SK-N-SH (cell line): ENCODE results near the gene ABLIM2. TPM values are rescaled to one million over a fixed set of nuclear protein-coding genes. Genes with fewer than 3 reads are reported as not detected.

ENCODE experiments used
- CTCF ChIA-PET: fragments of 300-600, 350-600 bp; formaldehyde crosslinking; extraction: SDS; loops from one replicate; lab custom pipeline; 2021; lab: Yijun Ruan, JAX
- POLR2A ChIA-PET: fragments of 350-600 bp; sonication (Branson Sonifier 250); formaldehyde crosslinking; extraction: SDS; loops from one replicate; lab custom pipeline; 2020; ENCODE audit warnings: antibody characterized with exemption, inconsistent platforms; lab: Yijun Ruan, JAX
- DNase-seq: peaks from one replicate; pipeline ENCODE4 v3.0.0; 2012
- H2AFZ ChIP-seq: fragments of 200-600 bp; sonication (generic); 2 replicates; pipeline ENCODE4 v1.8.1; 2016; ENCODE audit warnings: antibody characterized with exemption, mild to moderate bottlenecking, low read depth
- H3F3A ChIP-seq: fragments of 200-600 bp; sonication (generic); replicated peaks from 2 replicates; pipeline ENCODE3; 2016; ENCODE audit warnings: antibody characterized with exemption, mild to moderate bottlenecking; ENCODE audit not compliant: insufficient read depth
- H3K27ac ChIP-seq, 2 experiments: fragments of 200-500 bp in 1 of 2; fragments of 200-600 bp in 1 of 2; sonication (Bioruptor generic) in 1 of 2; sonication (generic), shearing (Covaris generic) in 1 of 2; 2 replicates each; pipeline versions ENCODE4 v1.5.1 to v1.6.1; 2014 to 2016; ENCODE audit warnings: low read depth in 2 of 2, inconsistent platforms in 1 of 2, low read length in 1 of 2, mild to moderate bottlenecking in 1 of 2, mixed read lengths in 1 of 2
- H3K27me3 ChIP-seq: fragments of 200-600 bp; sonication (generic), shearing (Covaris generic); 2 replicates; pipeline ENCODE4 v1.6.1; 2016; ENCODE audit warnings: mixed run types; ENCODE audit not compliant: insufficient read depth
- H3K36me3 ChIP-seq, 2 experiments: fragments of 200-500 bp in 1 of 2; fragments of 200-600 bp in 1 of 2; sonication (Bioruptor generic) in 1 of 2; sonication (generic) in 1 of 2; replicated peaks in 1 of 2; 2 replicates each; pipeline versions ENCODE3 to v1.5.1; 2014 to 2016; ENCODE audit warnings: low read length in 1 of 2, mild to moderate bottlenecking in 1 of 2; ENCODE audit not compliant: insufficient read depth in 2 of 2, control insufficient read depth in 1 of 2
- H3K4me1 ChIP-seq, 2 experiments: fragments of 200-500 bp in 1 of 2; fragments of 200-600 bp in 1 of 2; sonication (Bioruptor generic) in 1 of 2; sonication (generic), shearing (Covaris generic) in 1 of 2; 2 replicates each; pipeline versions ENCODE4 v1.5.1 to v1.6.1; 2014 to 2016; ENCODE audit warnings: low read depth in 1 of 2, low read length in 1 of 2, mixed run types in 1 of 2; ENCODE audit not compliant: insufficient read depth in 2 of 2, control insufficient read depth in 1 of 2
- H3K4me2 ChIP-seq: fragments of 200-600 bp; sonication (generic), shearing (Covaris generic); 2 replicates; pipeline ENCODE4 v1.6.1; 2017; ENCODE audit warnings: mixed run types
- H3K4me3 ChIP-seq, 2 experiments: fragments of 200-500 bp in 1 of 2; fragments of 200-600 bp in 1 of 2; sonication (Bioruptor generic) in 1 of 2; sonication (generic), shearing (Covaris generic) in 1 of 2; 2 replicates each; pipeline versions ENCODE4 v1.5.1 to v1.8.1; 2014 to 2016; ENCODE audit warnings: low read depth in 2 of 2, inconsistent platforms in 1 of 2, low read length in 1 of 2, mild to moderate bottlenecking in 1 of 2, mixed read lengths in 1 of 2, moderate library complexity in 1 of 2
- H3K79me2 ChIP-seq: fragments of 200-600 bp; sonication (generic); 2 replicates; pipeline ENCODE4 v1.8.1; 2017; ENCODE audit warnings: mild to moderate bottlenecking; ENCODE audit not compliant: insufficient read depth
- H3K9ac ChIP-seq: fragments of 200-600 bp; sonication (generic); 2 replicates; pipeline ENCODE4 v1.6.1; 2017; ENCODE audit warnings: mixed run types
- H3K9me2 ChIP-seq: fragments of 200-600 bp; sonication (generic); 2 replicates; pipeline ENCODE4 v1.6.1; 2017; ENCODE audit warnings: mixed run types
- H3K9me3 ChIP-seq: fragments of 200-600 bp; sonication (generic); 2 replicates; pipeline ENCODE4 v1.6.1; 2017; ENCODE audit warnings: mixed run types, mild to moderate bottlenecking, moderate library complexity
- H4K20me1 ChIP-seq: fragments of 200-600 bp; sonication (generic); 2 replicates; pipeline ENCODE4 v1.6.1; 2017; ENCODE audit warnings: mild to moderate bottlenecking, mixed run types; ENCODE audit not compliant: insufficient read depth
- CHD2 ChIP-seq: fragments of 150-350 bp; IDR thresholded peaks from 2 replicates; pipeline ENCODE4 v1.6.1; 2018; ENCODE audit warnings: low read length; ENCODE audit not compliant: partially characterized antibody
- FOSL2 ChIP-seq: IDR thresholded peaks from 2 replicates; pipeline ENCODE4 v1.4.0; 2012; ENCODE audit warnings: low read depth, mild to moderate bottlenecking, moderate library complexity, borderline replicate concordance
- GATA2 ChIP-seq: sonication (generic); formaldehyde crosslinking; IDR thresholded peaks from 2 replicates; pipeline ENCODE4 v1.5.0; 2020; ENCODE audit warnings: mild to moderate bottlenecking, missing genetic modification reagents
- MEF2A ChIP-seq: IDR thresholded peaks from 2 replicates; pipeline ENCODE4 v1.4.0; 2012; ENCODE audit warnings: low read depth, borderline replicate concordance
- MXI1 ChIP-seq: IDR thresholded peaks from 2 replicates; pipeline ENCODE4 v1.6.1; 2012; ENCODE audit warnings: mild to moderate bottlenecking, low read depth, low read length, improper control_type of control experiment
- RCOR1 ChIP-seq: fragments of 150-350 bp; IDR thresholded peaks from 2 replicates; pipeline ENCODE4 v1.6.1; 2017; ENCODE audit warnings: antibody characterized with exemption, low read length
- YY1 ChIP-seq: IDR thresholded peaks from 2 replicates; pipeline ENCODE4 v1.4.0; 2012; ENCODE audit warnings: low read depth, mild to moderate bottlenecking
- WGBS: methylation state at CpG from one replicate; pipeline ENCODE4 v1.1.6; 2017; ENCODE audit warnings: low lambda C conversion rate; 5-methylcytosine and 5-hydroxymethylcytosine counted together
- polyA plus RNA-seq, 3 experiments: library from polyadenylated mRNA; depleted of rRNA; stranded (reverse); fragments of >200 nt; gene quantifications; 2 replicates each; pipeline ENCODE4 v1.2.3, GENCODE V29; 2012
- TF ChIP-seq, protein P1 (sequence below): IDR thresholded peaks from 2 replicates; pipeline ENCODE4 v1.4.0; 2012; ENCODE audit warnings: low read depth, borderline replicate concordance
- TF ChIP-seq, protein P2 (sequence below): fragments of 150-350 bp; IDR thresholded peaks from 2 replicates; pipeline ENCODE4 v1.6.1; 2016; ENCODE audit warnings: mild to moderate bottlenecking, low read depth, low read length

The ABLIM2 gene
- polyA plus RNA-seq, 1 of the 3 experiments (the other 2 are of a cell fraction) = 0.53 TPM

- no peak overlapping the region for H2AFZ ChIP-seq
- H3K9me2 ChIP-seq = no peaks in the 10 kb centered on the region
- DNase-seq = peak; percentile 64
- H3K4me1 ChIP-seq = peaks cover 0 to 15% of the 10 kb centered on the region in 2 experiments; a peak in 1 of 4 replicates
- H3K9me3 ChIP-seq = no peaks in the 10 kb centered on the region
- ChIA-PET POLR2A (no interaction called here), CTCF (interaction anchor here (0.6 to 1.4 kb wide), 2 partner anchors 177 to 215 kb away, joined by 3 read pairs; no protein-coding TSS in a partner anchor)
- no peaks in the 10 kb centered on the region for H3K36me3 ChIP-seq
- H3K4me2 ChIP-seq = no peak overlapping the region
- no peak overlapping the region for H3K27ac ChIP-seq
- H3K9ac ChIP-seq = no peak overlapping the region
- no peaks in the 10 kb centered on the region for H3F3A ChIP-seq
- 72% methylated on average over 20 of the region's 24 CpGs for WGBS
- TF ChIP-seq, protein P1, sequence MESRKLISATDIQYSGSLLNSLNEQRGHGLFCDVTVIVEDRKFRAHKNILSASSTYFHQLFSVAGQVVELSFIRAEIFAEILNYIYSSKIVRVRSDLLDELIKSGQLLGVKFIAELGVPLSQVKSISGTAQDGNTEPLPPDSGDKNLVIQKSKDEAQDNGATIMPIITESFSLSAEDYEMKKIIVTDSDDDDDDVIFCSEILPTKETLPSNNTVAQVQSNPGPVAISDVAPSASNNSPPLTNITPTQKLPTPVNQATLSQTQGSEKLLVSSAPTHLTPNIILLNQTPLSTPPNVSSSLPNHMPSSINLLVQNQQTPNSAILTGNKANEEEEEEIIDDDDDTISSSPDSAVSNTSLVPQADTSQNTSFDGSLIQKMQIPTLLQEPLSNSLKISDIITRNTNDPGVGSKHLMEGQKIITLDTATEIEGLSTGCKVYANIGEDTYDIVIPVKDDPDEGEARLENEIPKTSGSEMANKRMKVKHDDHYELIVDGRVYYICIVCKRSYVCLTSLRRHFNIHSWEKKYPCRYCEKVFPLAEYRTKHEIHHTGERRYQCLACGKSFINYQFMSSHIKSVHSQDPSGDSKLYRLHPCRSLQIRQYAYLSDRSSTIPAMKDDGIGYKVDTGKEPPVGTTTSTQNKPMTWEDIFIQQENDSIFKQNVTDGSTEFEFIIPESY = no peak
- TF ChIP-seq FOSL2 = no peak
- no peak for TF ChIP-seq RCOR1
- TF ChIP-seq CHD2 = no peak
- TF ChIP-seq YY1 = no peak
- no peak for TF ChIP-seq MXI1
- peak; percentile 35; the same call in 1 of the 2 replicates for TF ChIP-seq GATA2 (CRISPR knock-in tag)
- TF ChIP-seq, protein P2, sequence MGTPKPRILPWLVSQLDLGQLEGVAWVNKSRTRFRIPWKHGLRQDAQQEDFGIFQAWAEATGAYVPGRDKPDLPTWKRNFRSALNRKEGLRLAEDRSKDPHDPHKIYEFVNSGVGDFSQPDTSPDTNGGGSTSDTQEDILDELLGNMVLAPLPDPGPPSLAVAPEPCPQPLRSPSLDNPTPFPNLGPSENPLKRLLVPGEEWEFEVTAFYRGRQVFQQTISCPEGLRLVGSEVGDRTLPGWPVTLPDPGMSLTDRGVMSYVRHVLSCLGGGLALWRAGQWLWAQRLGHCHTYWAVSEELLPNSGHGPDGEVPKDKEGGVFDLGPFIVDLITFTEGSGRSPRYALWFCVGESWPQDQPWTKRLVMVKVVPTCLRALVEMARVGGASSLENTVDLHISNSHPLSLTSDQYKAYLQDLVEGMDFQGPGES = no peak
- no peak overlapping the region for H3K4me3 ChIP-seq
- no peaks in the 10 kb centered on the region for H3K79me2 ChIP-seq
- no peaks in the 10 kb centered on the region for H4K20me1 ChIP-seq
- H3K27me3 ChIP-seq = peaks cover 33% of the 10 kb centered on the region
Measured at GRCh38 chr4:8019396-8020365, 138.9 kb downstream of the ABLIM2 start.

DNA sequence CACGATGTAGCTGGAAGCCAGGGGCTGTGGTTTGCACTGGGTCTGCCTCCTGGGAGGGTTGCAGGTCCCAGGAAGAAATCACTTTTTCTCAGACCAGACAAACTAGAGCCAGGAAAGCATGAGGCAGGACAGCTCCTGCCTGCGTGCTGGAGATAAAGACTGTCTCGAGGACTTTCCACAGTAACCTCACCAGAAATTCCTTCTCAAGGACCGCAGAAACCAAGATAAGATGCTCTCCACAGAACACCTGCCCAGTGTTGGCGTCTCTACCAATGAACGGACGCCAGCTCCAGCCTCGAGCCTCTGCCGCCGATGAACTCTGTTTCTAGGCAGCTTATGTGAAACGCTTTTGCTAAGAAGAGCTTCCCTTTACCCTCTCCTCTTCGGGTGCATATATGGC, 142.1 kb downstream of the ABLIM2 start:
- peaks cover 24% of the 10 kb centered on the region; the same call in 1 of the 2 replicates for H3K27me3 ChIP-seq
- CTCF ChIA-PET = interaction anchor here (0.6 to 1.8 kb wide), 10 partner anchors 9 to 394 kb away, joined by 3 to 6 read pairs (median 4); no protein-coding TSS in a partner anchor
- TF ChIP-seq, protein P1 = no peak
- TF ChIP-seq MEF2A = no peak

More for the DNA sequence above, 142.1 kb downstream of the ABLIM2 start:
- no peak overlapping the region for H3K4me3 ChIP-seq
- POLR2A ChIA-PET = no interaction called here
- no peaks in the 10 kb centered on the region for H3K9me3 ChIP-seq
- no peaks in the 10 kb centered on the region for H4K20me1 ChIP-seq
- H3K36me3 ChIP-seq = no peaks in the 10 kb centered on the region
- no peak overlapping the region for H3K27ac ChIP-seq
- H3K4me1 ChIP-seq = peaks cover 0 to 19% of the 10 kb centered on the region in 2 experiments; a peak in 2 of 4 replicates
- H3K4me2 ChIP-seq = no peak overlapping the region
- no peaks in the 10 kb centered on the region for H3F3A ChIP-seq
- H3K9me2 ChIP-seq = no peaks in the 10 kb centered on the region
- no peak overlapping the region for H2AFZ ChIP-seq
- H3K9ac ChIP-seq = no peak overlapping the region
- 61% methylated on average over 8 of the region's 12 CpGs for WGBS
- H3K79me2 ChIP-seq = no peaks in the 10 kb centered on the region
- no peak for DNase-seq
